ENCODE measurements around the gene EVL.

Gene EVL

DNA sequence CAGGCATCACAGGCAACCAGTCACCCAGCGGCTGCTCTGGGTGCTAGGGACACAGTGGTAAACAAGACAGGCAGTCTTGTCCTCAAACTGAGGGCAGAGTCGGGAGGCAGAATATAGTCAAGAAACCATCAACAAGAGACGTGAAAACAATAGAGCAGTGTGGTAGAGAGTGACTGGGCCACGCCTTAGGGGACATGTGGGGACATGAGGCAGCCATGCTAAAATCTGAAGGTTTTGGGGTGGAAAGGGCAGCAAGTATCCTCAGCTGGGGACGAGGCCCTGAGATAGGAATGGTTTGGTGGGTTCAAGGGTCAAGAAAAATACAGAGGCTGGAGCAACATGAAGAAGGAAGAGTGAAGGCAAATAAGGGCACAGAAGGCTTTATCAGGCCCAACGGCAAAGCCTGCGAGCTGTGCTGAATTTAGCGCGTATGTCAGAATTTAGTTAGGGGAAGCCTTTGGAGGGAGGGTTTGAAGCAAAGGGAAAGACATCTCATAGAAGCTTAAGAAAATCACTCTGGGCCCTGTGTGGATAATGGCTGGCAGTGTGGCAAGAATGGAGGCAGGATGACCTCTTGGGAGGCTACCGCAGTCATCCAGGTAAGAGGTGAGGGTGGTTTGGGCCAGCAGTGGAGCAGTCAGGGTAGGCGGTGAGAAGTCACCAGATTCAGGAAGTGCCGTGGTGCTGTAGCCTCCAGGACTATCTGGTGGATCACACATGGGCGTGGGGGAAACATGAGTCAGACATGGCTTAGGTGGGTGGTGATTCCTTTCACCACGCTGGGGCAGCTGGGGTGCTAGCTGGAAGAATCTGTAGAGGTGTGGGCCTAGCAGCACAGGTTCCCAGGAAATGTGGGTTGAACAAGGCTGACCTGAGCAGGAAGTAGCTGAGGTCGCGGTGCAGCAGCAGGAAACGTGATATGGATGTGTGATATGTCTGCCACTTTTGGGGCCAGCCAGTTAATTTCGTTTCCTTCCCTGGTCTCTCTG, 3.0 kb downstream of the EVL start:
- Histone ChIP-seq H3K4me3 (replicated peaks; ENCODE audit: low read depth, low read length) (peak overlapping the region; percentile 59), H3K36me3 (ENCODE audit: control insufficient read depth, insufficient read depth, low read length) (peaks cover 6% of the 10 kb centered on the region; the same call in 1 of the 2 replicates), H3K27me3 (replicated peaks; ENCODE audit: control insufficient read depth, insufficient read depth, low read length) (no peaks in the 10 kb centered on the region)
- DNase-seq (ENCODE audit: extremely low read depth, insufficient read length): peak; percentile 77
- TF ChIP-seq, protein P1, sequence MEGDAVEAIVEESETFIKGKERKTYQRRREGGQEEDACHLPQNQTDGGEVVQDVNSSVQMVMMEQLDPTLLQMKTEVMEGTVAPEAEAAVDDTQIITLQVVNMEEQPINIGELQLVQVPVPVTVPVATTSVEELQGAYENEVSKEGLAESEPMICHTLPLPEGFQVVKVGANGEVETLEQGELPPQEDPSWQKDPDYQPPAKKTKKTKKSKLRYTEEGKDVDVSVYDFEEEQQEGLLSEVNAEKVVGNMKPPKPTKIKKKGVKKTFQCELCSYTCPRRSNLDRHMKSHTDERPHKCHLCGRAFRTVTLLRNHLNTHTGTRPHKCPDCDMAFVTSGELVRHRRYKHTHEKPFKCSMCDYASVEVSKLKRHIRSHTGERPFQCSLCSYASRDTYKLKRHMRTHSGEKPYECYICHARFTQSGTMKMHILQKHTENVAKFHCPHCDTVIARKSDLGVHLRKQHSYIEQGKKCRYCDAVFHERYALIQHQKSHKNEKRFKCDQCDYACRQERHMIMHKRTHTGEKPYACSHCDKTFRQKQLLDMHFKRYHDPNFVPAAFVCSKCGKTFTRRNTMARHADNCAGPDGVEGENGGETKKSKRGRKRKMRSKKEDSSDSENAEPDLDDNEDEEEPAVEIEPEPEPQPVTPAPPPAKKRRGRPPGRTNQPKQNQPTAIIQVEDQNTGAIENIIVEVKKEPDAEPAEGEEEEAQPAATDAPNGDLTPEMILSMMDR (IDR thresholded peaks at IDR 0.05; ENCODE audit: insufficient read depth, low read length, poor library complexity, severe bottlenecking): no peak

DNA sequence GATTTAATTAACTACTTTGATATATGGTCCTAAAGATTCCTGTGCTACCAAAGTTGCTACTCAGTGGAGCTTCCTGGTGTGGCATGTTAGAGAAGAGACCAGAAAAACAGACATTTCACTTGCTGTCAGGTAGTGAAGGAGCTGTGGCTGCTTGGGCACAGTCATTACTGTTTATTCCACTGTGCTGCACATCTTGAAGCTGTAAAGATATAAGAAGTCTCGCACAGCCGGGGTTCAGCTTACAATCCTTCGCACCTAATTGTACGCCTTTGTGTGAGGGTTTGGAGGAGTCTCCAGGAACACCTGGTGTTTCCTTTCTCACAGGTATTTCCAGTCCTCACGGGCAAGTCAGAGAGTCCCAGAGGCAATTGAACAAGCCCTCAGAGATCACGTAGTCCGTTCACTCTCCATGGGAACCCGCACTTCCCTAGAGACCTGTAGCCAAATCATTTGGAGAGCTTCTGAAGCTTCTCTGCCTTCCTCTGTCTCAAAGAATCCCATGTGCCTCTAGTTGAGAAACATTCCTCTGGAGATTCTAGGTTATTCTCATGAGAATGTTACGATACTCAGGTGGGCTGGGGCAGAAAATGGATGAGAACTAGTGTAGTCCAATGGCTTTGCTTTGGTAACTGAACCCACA, 4.1 kb downstream of the EVL start:
- Histone ChIP-seq H3K36me3 (ENCODE audit: control insufficient read depth, insufficient read depth, low read length) (peaks cover 6% of the 10 kb centered on the region), H3K4me3 (replicated peaks; ENCODE audit: low read depth, low read length) (peak overlapping the region; percentile 59), H3K27me3 (replicated peaks; ENCODE audit: control insufficient read depth, insufficient read depth, low read length) (no peaks in the 10 kb centered on the region)
- DNase-seq (ENCODE audit: extremely low read depth, insufficient read length): no peak
- TF ChIP-seq, protein P1 (IDR thresholded peaks at IDR 0.05; ENCODE audit: insufficient read depth, low read length, poor library complexity, severe bottlenecking): no peak

DNA sequence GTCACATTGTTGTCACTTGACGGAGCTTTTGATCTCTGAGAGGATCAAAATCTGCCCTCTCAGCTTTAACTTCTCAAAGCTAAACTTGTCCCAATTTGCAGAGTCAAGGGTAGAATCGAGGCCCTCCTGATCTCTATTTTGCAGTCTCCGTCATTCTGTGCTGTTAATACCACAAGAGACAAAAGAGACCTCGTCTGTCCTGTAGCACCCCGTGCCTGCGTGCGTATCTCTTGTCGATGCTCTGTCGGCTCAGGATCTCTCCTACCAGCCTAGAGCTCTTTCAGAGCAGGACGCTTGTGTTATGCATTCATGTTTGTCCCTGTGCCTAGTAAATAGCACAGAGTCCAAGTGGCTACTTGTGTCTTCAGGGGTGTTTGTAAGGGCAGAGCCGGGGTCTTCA, 5.1 kb downstream of the EVL start:
- no peaks in the 10 kb centered on the region for H3K27me3 ChIP-seq (replicated peaks; ENCODE audit: control insufficient read depth, insufficient read depth, low read length)
- H3K36me3 ChIP-seq (ENCODE audit: control insufficient read depth, insufficient read depth, low read length): peaks cover 15% of the 10 kb centered on the region
- TF ChIP-seq, protein P1 (IDR thresholded peaks at IDR 0.05; ENCODE audit: insufficient read depth, low read length, poor library complexity, severe bottlenecking): no peak
- H3K4me3 ChIP-seq (replicated peaks; ENCODE audit: low read depth, low read length): no peak overlapping the region
- DNase-seq (ENCODE audit: extremely low read depth, insufficient read length): no peak

DNA sequence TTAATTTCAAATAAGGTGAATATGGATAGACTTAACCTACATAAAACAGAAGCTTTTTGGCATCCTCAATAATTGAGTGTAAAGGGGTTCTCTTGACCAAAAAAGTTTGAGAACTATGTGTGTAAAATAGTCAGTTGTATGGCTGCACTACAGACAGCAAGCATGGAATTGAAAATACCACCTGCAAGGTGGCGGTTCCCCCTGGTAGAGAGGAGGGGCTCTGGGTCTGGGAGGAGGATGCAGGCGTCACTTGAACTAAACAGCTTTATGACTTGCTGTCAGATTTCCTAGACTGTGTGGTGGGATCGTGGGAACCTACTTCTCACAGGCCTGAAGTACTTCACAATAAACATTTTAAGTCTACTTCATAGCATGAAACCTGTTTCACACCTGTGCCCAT, 6.3 kb downstream of the EVL start:
- Histone ChIP-seq H3K4me3 (replicated peaks; ENCODE audit: low read depth, low read length) (no peak overlapping the region), H3K27me3 (replicated peaks; ENCODE audit: control insufficient read depth, insufficient read depth, low read length) (no peaks in the 10 kb centered on the region), H3K36me3 (ENCODE audit: control insufficient read depth, insufficient read depth, low read length) (peaks cover 20% of the 10 kb centered on the region)
- TF ChIP-seq, protein P1 (IDR thresholded peaks at IDR 0.05; ENCODE audit: insufficient read depth, low read length, poor library complexity, severe bottlenecking): no peak
- peak; percentile 25 for DNase-seq (ENCODE audit: extremely low read depth, insufficient read length)

DNA sequence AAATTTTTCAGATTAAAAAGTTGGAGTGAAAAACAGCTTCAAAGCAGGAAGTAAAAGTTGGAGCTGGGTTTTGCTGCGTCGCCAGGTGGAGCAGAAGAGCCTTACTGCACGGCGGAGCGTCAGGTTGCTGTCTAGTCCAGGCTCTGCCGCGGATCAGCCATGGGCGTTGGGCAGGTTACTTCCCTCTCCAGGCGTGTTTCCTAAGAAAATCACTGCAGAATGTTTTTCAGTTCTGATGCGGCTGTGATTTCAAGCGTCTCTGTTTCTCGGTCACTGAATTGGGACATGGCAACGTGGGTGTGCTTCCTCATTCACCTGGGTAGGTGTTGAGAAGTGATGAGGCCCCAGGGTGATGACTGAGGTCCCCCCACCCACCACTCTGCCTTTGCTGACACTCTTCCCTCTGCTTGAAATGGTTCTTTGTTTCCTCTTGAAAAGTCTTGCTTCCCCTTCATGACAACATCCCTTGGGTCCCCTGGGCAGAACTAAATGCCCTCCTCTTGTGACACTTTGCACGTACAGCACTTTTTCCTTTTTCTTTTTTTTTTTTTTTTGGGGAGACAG, 7.6 kb downstream of the EVL start:
- H3K27me3 ChIP-seq (replicated peaks; ENCODE audit: control insufficient read depth, insufficient read depth, low read length): no peaks in the 10 kb centered on the region
- peaks cover 21% of the 10 kb centered on the region for H3K36me3 ChIP-seq (ENCODE audit: control insufficient read depth, insufficient read depth, low read length)
- peak; percentile 47 for DNase-seq (ENCODE audit: extremely low read depth, insufficient read length)
- H3K4me3 ChIP-seq (replicated peaks; ENCODE audit: low read depth, low read length): peak overlapping the region; percentile 25
- TF ChIP-seq, protein P1 (IDR thresholded peaks at IDR 0.05; ENCODE audit: insufficient read depth, low read length, poor library complexity, severe bottlenecking): peak; percentile 75
